Large intestine (tissue), 3 donors: ENCODE results near the gene PCDHGA1. TPM values are rescaled to one million over a fixed set of nuclear protein-coding genes. Genes with fewer than 3 reads are reported as not detected.

Experiments
- DNase-seq, 2 donors: peaks; one replicate each; pipeline versions ENCODE4 v3.0.0 to v3.0.0-alpha.2; 2013
- H3K27ac ChIP-seq: one replicate; pipeline ENCODE4 v1.5.1; 2013; ENCODE audit warnings: low read length
- H3K27me3 ChIP-seq: 2 replicates; pipeline ENCODE4 v1.6.1; 2013; ENCODE audit warnings: low read length; ENCODE audit not compliant: control insufficient read depth, insufficient read depth
- H3K36me3 ChIP-seq: 2 replicates; pipeline ENCODE4 v1.6.1; 2013; ENCODE audit warnings: low read length; ENCODE audit not compliant: control insufficient read depth, insufficient read depth
- H3K4me1 ChIP-seq: one replicate; pipeline ENCODE4 v1.6.1; 2013; ENCODE audit warnings: low read length; ENCODE audit not compliant: control insufficient read depth, insufficient read depth
- H3K4me3 ChIP-seq: one replicate; pipeline ENCODE4 v1.5.1; 2013; ENCODE audit warnings: low read length
- H3K9me3 ChIP-seq: one replicate; pipeline ENCODE4 v1.6.1; 2013; ENCODE audit warnings: mild to moderate bottlenecking, low read depth, low read length, moderate library complexity; ENCODE audit not compliant: control insufficient read depth
- WGBS: methylation state at CpG from one replicate; pipeline ENCODE4 v1.1.5; 2013; ENCODE audit warnings: low lambda C conversion rate; ENCODE audit not compliant: insufficient coverage; 5-methylcytosine and 5-hydroxymethylcytosine counted together
- polyA plus RNA-seq: library from polyadenylated mRNA; unstranded; fragments of 120-200 nt; gene quantifications from one replicate; pipeline ENCODE4 v1.2.1, GENCODE V29; 2013

The PCDHGA1 gene
- polyA plus RNA-seq, 1 donor, result 0.30 TPM

DNA sequence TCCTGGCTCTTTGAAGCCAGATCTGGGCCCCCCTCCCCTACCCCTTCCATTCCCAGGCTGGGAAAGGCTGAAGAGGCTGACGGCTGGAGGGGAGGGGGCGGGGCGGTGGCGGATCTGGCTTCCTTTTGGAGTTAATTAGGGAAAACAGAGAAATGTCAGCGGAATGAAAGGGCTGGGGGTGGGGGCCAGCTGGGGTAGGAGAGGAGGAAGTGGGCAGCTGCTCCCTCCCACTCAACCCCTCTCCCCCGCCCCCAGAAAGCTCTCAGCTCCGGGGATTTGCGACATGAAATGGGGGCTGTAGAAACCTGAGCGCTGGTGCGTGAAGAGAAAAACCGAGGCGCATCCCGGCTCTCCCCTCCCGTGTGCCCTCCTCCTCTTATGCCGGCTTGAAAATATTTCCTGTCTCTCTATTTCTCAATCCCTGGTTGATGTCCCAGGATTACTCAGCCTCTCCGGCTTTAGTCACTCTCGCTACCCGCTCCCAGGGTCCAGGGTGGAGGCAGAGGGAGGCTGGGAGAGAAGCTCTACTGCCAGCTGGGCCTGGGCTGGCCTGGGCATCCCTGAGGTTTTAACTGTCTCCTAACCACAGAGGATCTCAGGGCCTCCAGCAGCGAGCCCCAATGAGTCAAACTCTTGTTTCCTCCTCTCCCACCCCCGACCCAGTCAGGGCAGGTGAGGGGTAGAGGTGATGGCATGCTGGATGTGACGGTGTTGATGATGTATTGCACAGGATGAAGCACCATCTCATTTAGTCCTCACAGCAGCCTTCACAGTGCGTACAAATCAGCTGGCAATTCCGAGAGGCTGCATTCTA is 178.7 kb downstream of the PCDHGA1 start:
- H3K4me3 ChIP-seq, result peak overlapping the region; percentile 11
- WGBS, result no CpG with 5 or more reads among the region's 23 CpGs

GRCh38 chr5:141510160-141510559 is 179.8 kb downstream of the PCDHGA1 start:
- no peak overlapping the region for H3K27ac ChIP-seq
- peaks cover 30% of the 10 kb centered on the region for H3K36me3 ChIP-seq
- no peaks in the 10 kb centered on the region for H3K9me3 ChIP-seq
- DNase-seq, result no peak
- H3K4me1 ChIP-seq, result peaks cover 3% of the 10 kb centered on the region
- WGBS, result no CpG with 5 or more reads among the region's 9 CpGs
- H3K27me3 ChIP-seq, result peaks cover 12% of the 10 kb centered on the region
- H3K4me3 ChIP-seq, result no peak overlapping the region

More for the DNA sequence above, 178.7 kb downstream of the PCDHGA1 start:
- Histone ChIP-seq H3K27ac (peak overlapping the region; percentile 60), H3K4me1 (peaks cover 3% of the 10 kb centered on the region), H3K9me3 (no peaks in the 10 kb centered on the region), H3K27me3 (peaks cover 12% of the 10 kb centered on the region), H3K36me3 (peaks cover 28% of the 10 kb centered on the region)
- DNase-seq, result peak in 1 of 2 donors; percentile 42

GRCh38 chr5:141510850-141511601 is 180.7 kb downstream of the PCDHGA1 start:
- WGBS, result no CpG with 5 or more reads among the region's 14 CpGs
- Histone ChIP-seq H3K36me3 (peaks cover 34% of the 10 kb centered on the region), H3K9me3 (no peaks in the 10 kb centered on the region), H3K27ac (no peak overlapping the region), H3K4me1 (peaks cover 3% of the 10 kb centered on the region), H3K27me3 (peaks cover 12% of the 10 kb centered on the region), H3K4me3 (no peak overlapping the region)
- no peak for DNase-seq

GRCh38 chr5:141511771-141512325 is 181.5 kb downstream of the PCDHGA1 start:
- H3K27ac ChIP-seq, result no peak overlapping the region
- H3K4me3 ChIP-seq, result no peak overlapping the region
- H3K27me3 ChIP-seq, result peaks cover 12% of the 10 kb centered on the region
- no CpG with 5 or more reads among the region's 4 CpGs for WGBS
- peaks cover 3% of the 10 kb centered on the region for H3K4me1 ChIP-seq
- peaks cover 36% of the 10 kb centered on the region for H3K36me3 ChIP-seq
- DNase-seq, result no peak
- no peaks in the 10 kb centered on the region for H3K9me3 ChIP-seq

DNA sequence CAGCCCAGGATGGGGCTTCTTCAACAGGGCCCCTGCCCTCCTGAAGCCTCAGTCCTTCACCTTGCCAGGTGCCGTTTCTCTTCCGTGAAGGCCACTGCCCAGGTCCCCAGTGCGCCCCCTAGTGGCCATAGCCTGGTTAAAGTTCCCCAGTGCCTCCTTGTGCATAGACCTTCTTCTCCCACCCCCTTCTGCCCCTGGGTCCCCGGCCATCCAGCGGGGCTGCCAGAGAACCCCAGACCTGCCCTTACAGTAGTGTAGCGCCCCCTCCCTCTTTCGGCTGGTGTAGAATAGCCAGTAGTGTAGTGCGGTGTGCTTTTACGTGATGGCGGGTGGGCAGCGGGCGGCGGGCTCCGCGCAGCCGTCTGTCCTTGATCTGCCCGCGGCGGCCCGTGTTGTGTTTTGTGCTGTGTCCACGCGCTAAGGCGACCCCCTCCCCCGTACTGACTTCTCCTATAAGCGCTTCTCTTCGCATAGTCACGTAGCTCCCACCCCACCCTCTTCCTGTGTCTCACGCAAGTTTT is 182.1 kb downstream of the PCDHGA1 start:
- H3K4me1 ChIP-seq, result peaks cover 3% of the 10 kb centered on the region
- peak overlapping the region; percentile 49 for H3K4me3 ChIP-seq
- DNase-seq, result peak; percentile 59 to 66
- peaks cover 12% of the 10 kb centered on the region for H3K27me3 ChIP-seq
- WGBS, result 0% methylated on average over 1 of the region's 28 CpGs
- H3K36me3 ChIP-seq, result peaks cover 40% of the 10 kb centered on the region
- no peaks in the 10 kb centered on the region for H3K9me3 ChIP-seq
- H3K27ac ChIP-seq, result peak overlapping the region; percentile 81

GRCh38 chr5:141512911-141513626 is 182.8 kb downstream of the PCDHGA1 start:
- WGBS, result 0% methylated on average over 1 of the region's 43 CpGs

DNA sequence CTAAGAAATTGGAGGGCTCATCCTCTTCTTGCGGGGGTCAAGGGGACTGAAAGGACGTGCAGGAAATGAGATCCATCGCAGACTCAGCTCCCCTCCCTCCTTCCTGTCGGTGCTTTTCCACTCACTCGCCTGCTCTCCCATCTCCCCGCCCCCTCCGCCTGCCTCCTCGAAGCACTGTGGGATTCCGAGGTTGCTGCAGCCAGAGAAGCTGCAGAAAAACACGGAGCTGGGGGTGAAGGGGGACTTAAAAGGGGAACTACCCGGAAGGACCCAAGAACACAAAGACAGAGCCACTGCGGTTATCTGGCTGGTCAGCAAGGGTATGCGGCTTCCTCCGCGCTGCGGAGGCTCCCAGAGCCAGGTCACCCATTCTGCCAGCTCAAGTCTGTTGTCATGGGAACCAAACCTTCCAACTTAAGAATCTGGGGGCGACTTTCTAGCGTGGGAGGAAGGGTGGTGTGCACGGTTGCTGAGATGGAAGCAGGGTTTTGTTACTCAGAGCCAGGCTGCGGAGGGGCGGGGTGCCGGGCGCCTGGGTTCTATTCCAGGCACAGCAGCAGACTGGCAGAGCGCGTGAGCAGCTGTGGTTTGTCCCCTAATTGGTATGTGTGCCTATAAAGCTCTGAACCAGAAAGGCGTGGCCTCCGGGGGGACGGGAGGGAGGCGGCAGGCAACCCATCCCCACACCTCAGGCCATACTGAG is 183.5 kb downstream of the PCDHGA1 start:
- DNase-seq, result peak; percentile 57 to 69
- Histone ChIP-seq H3K36me3 (peaks cover 50% of the 10 kb centered on the region), H3K27ac (peak overlapping the region; percentile 81), H3K4me1 (no peaks in the 10 kb centered on the region), H3K27me3 (peaks cover 7% of the 10 kb centered on the region), H3K9me3 (no peaks in the 10 kb centered on the region), H3K4me3 (peak overlapping the region; percentile 49)
- no CpG with 5 or more reads among the region's 29 CpGs for WGBS

More at GRCh38 chr5:141512911-141513626, 182.8 kb downstream of the PCDHGA1 start:
- Histone ChIP-seq H3K4me1 (peaks cover 2% of the 10 kb centered on the region), H3K4me3 (peak overlapping the region; percentile 49), H3K9me3 (no peaks in the 10 kb centered on the region), H3K27me3 (peaks cover 11% of the 10 kb centered on the region), H3K36me3 (peaks cover 46% of the 10 kb centered on the region), H3K27ac (peak overlapping the region; percentile 81)
- peak in 1 of 2 donors; percentile 48 for DNase-seq

DNA sequence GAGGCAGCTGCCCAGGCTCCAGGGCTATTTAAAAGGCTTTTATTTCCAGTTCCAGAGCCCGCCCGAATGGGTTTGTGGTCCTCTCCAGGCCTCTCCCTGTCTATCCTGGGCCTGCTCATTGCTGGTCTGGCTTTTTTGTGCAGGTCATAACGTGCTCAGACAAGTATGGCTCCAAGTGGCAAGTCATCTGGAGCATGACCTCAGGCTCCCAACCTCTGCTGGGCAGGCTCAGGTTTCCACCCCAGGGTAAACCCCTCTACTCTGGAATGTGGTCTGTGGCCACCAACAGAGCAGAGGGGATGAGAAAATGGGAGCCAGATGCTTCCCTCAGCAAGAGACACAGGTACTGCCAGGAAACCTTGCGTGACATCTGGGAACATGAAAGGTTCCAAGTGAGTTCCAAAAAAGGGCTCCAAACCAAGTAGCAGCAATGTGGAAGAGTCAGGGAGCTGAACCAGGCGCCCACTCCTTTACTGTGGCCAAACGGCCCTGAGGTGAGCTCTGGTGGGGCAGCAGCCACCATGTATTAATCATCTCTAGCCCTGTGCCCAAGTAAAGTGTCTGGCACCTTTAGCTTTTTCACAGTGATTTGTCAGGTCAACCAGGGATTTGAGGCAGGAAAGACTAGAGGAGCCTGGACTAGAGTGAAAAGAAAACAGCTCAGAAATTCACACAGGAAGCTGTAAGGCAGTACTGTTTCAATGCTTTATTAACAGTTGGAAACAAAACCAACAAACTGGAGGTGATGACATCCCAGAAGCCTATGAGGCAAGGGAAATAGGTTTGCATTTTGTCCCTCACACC is 184.2 kb downstream of the PCDHGA1 start:
- no peak for DNase-seq
- H3K9me3 ChIP-seq, result no peaks in the 10 kb centered on the region
- no peak overlapping the region for H3K4me3 ChIP-seq
- peaks cover under 1% of the 10 kb centered on the region for H3K27me3 ChIP-seq
- no peaks in the 10 kb centered on the region for H3K4me1 ChIP-seq
- peaks cover 57% of the 10 kb centered on the region for H3K36me3 ChIP-seq
- H3K27ac ChIP-seq, result peak overlapping the region; percentile 81
- WGBS, result no CpG with 5 or more reads among the region's 6 CpGs

- no peak overlapping the region for H3K27ac ChIP-seq
- WGBS, result no CpG with 5 or more reads among the region's 3 CpGs
- DNase-seq, result no peak
- no peak overlapping the region for H3K4me3 ChIP-seq
- peaks cover 61% of the 10 kb centered on the region for H3K36me3 ChIP-seq
- H3K9me3 ChIP-seq, result no peaks in the 10 kb centered on the region
- no peaks in the 10 kb centered on the region for H3K27me3 ChIP-seq
- no peaks in the 10 kb centered on the region for H3K4me1 ChIP-seq
Observed at GRCh38 chr5:141515141-141515540, 184.8 kb downstream of the PCDHGA1 start.
